Mesendoderm (in vitro differentiated cells): Measurements from ENCODE around the gene GMEB2.
"Not testable (repeated sequence)": the region's sequence is repeated elsewhere in the genome, so short reads cannot be mapped to it uniquely, and the experiment has no call there.

Experiments
- DNase-seq: peaks from one replicate; pipeline ENCODE4 v3.0.0; 2013
- H2AK5ac ChIP-seq: 2 replicates; pipeline ENCODE4 v1.6.1; 2013; ENCODE audit warnings: low read length, inconsistent platforms
- H2BK120ac ChIP-seq: 2 replicates; pipeline ENCODE4 v1.6.1; 2013; ENCODE audit warnings: low read depth, mild to moderate bottlenecking, low read length, moderate library complexity, mixed read lengths
- H2BK15ac ChIP-seq: replicated peaks from 2 replicates; pipeline ENCODE4 v1.6.1; 2013; ENCODE audit warnings: low read depth, mild to moderate bottlenecking, moderate library complexity
- H2BK5ac ChIP-seq: 2 replicates; pipeline ENCODE4 v1.6.1; 2013; ENCODE audit warnings: low read length, inconsistent platforms
- H3K18ac ChIP-seq: 2 replicates; pipeline ENCODE4 v1.6.1; 2013; ENCODE audit warnings: mild to moderate bottlenecking, low read length, mixed read lengths
- H3K23ac ChIP-seq: one replicate; pipeline ENCODE4 v1.6.1; 2013; ENCODE audit warnings: low read length
- H3K27ac ChIP-seq: 2 replicates; pipeline ENCODE4 v1.5.1; 2013; ENCODE audit warnings: low read depth, mild to moderate bottlenecking, inconsistent platforms, low read length, moderate library complexity
- H3K27me3 ChIP-seq: 2 replicates; pipeline ENCODE4 v1.6.1; 2013; ENCODE audit warnings: low read length, control low read depth, mild to moderate bottlenecking, inconsistent platforms; ENCODE audit not compliant: insufficient read depth, poor library complexity
- H3K36me3 ChIP-seq: 2 replicates; pipeline ENCODE4 v1.6.1; 2013; ENCODE audit warnings: low read length, inconsistent platforms; ENCODE audit not compliant: control insufficient read depth, insufficient read depth
- H3K4ac ChIP-seq: one replicate; pipeline ENCODE4 v1.6.1; 2013; ENCODE audit warnings: low read depth, mild to moderate bottlenecking, low read length, moderate library complexity
- H3K4me1 ChIP-seq: 2 replicates; pipeline ENCODE4 v1.6.1; 2013; ENCODE audit warnings: low read depth, low read length, inconsistent platforms; ENCODE audit not compliant: control insufficient read depth
- H3K4me2 ChIP-seq: 2 replicates; pipeline ENCODE4 v1.6.1; 2013; ENCODE audit warnings: low read length
- H3K4me3 ChIP-seq: 2 replicates; pipeline ENCODE4 v1.5.1; 2013; ENCODE audit warnings: mild to moderate bottlenecking, low read length
- H3K56ac ChIP-seq: one replicate; pipeline ENCODE4 v1.6.1; 2013; ENCODE audit warnings: low read length
- H3K79me1 ChIP-seq: 2 replicates; pipeline ENCODE4 v1.6.1; 2013; ENCODE audit warnings: low read length, inconsistent platforms
- H3K79me2 ChIP-seq: 2 replicates; pipeline ENCODE4 v1.6.1; 2013; ENCODE audit warnings: mild to moderate bottlenecking, low read length; ENCODE audit not compliant: control insufficient read depth, insufficient read depth
- H3K9ac ChIP-seq: 2 replicates; pipeline ENCODE4 v1.6.1; 2013; ENCODE audit warnings: low read length, inconsistent platforms
- H4K5ac ChIP-seq: one replicate; pipeline ENCODE4 v1.6.1; 2013; ENCODE audit warnings: low read length
- H4K8ac ChIP-seq: one replicate; pipeline ENCODE4 v1.6.1; 2013; ENCODE audit warnings: low read depth, mild to moderate bottlenecking, control low read depth, low read length, moderate library complexity
- WGBS: extraction: QIAGEN DNeasy Blood & Tissue Kit; methylation state at CpG from one replicate; pipeline ENCODE4 v1.1.7; 2013; ENCODE audit warnings: low lambda C conversion rate, missing lambda C conversion rate; ENCODE audit not compliant: insufficient coverage; ENCODE audit errors: extremely low coverage; 5-methylcytosine and 5-hydroxymethylcytosine counted together

The GMEB2 gene

DNA sequence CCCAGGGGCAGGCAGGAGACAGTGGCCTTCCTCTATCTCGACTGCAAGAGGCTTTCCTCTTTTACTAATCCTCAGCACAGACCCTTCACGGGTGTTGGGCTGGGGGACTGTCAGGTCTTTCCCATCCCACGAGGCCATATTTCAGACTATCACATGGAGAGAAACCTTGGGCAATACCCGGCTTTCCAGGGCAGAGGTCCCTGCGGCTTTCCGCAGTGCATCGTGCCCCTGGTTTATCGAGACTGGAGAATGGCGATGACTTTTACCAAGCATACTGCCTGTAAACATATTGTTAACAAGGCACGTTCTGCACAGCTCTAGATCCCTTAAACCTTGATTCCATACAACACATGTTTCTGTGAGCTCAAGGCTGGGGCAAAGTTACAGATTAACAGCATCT is 33.3 kb upstream of the GMEB2 start:
- H3K79me1 ChIP-seq, H3K9ac ChIP-seq, H3K79me2 ChIP-seq, H2BK120ac ChIP-seq, H3K4me1 ChIP-seq, H4K8ac ChIP-seq, H2AK5ac ChIP-seq, H2BK15ac ChIP-seq, H3K36me3 ChIP-seq, H3K27me3 ChIP-seq, DNase-seq, H3K27ac ChIP-seq, H3K4ac ChIP-seq, H4K5ac ChIP-seq, H3K4me3 ChIP-seq, H3K18ac ChIP-seq, H3K23ac ChIP-seq, H3K56ac ChIP-seq, H2BK5ac ChIP-seq, H3K4me2 ChIP-seq: not testable (repeated sequence)
- WGBS: no CpG with 5 or more reads among the region's 10 CpGs

DNA sequence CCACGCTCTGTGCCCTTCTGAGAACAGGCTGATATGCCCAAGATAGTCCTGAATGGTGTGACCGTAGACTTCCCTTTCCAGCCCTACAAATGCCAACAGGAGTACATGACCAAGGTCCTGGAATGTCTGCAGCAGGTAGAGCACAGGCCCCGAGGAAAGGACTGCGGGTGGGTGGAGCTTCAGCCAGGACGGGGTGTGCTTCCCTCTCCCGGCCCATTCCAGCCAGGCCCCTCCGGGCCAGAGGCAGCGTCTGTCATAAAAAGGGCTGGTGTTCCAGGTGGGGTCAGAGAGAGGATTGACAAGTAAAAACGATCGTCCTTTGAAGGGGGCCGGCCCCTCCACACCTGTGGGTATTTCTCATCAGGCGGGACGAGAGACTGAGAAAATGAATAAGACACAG is 32.5 kb upstream of the GMEB2 start:
- H3K27ac ChIP-seq: no peak overlapping the region
- H4K5ac ChIP-seq: no peak overlapping the region
- peak overlapping the region; percentile 88 for H3K9ac ChIP-seq
- peak; percentile 37 for DNase-seq
- peaks cover 7% of the 10 kb centered on the region for H3K79me1 ChIP-seq
- H2BK120ac ChIP-seq: no peak overlapping the region
- H2BK5ac ChIP-seq: no peak overlapping the region
- peaks cover 2% of the 10 kb centered on the region for H3K36me3 ChIP-seq
- H3K56ac ChIP-seq: peak overlapping the region; percentile 97
- no peaks in the 10 kb centered on the region for H3K79me2 ChIP-seq
- no peak overlapping the region for H4K8ac ChIP-seq
- H3K4me3 ChIP-seq: no peak overlapping the region
- WGBS: no CpG with 5 or more reads among the region's 13 CpGs
- no peak overlapping the region for H2BK15ac ChIP-seq
- no peak overlapping the region for H3K18ac ChIP-seq
- H2AK5ac ChIP-seq: no peak overlapping the region
- H3K4me2 ChIP-seq: peak overlapping the region; percentile 93
- no peak overlapping the region for H3K23ac ChIP-seq
- H3K4me1 ChIP-seq: peaks cover 2% of the 10 kb centered on the region
- no peaks in the 10 kb centered on the region for H3K27me3 ChIP-seq
- H3K4ac ChIP-seq: no peak overlapping the region

DNA sequence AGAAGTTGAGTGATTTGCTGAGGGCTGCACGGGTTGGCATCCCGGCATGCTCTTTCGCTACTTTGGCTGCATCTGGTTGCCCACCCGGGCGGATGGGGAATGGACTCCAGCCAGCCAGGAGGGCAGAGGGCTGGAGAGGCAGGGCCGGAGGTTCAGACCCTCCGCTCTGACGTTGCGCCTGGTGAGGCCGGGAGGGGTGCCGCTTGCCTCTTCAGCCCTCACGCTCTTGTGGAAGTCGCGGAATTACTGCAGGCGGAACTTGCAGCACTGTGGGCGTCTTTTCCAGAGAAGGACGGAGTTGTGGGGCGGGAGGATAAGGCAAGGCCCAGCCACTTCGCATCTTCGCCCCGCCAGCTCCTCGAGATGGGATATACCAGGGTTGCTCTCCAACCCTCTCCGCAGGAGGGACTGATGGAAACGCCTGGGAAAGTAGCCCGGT is 31.9 kb upstream of the GMEB2 start:
- H3K9ac ChIP-seq: peak overlapping the region; percentile 88
- H3K27me3 ChIP-seq: no peaks in the 10 kb centered on the region
- H3K18ac ChIP-seq: no peak overlapping the region
- no peak overlapping the region for H3K27ac ChIP-seq
- peak overlapping the region; percentile 97 for H3K56ac ChIP-seq
- no peak overlapping the region for H2BK15ac ChIP-seq
- H4K5ac ChIP-seq: no peak overlapping the region
- no peak overlapping the region for H4K8ac ChIP-seq
- H3K4ac ChIP-seq: no peak overlapping the region
- H3K36me3 ChIP-seq: peaks cover 2% of the 10 kb centered on the region
- no peak overlapping the region for H3K23ac ChIP-seq
- H3K79me1 ChIP-seq: peaks cover 7% of the 10 kb centered on the region
- DNase-seq: no peak
- no peak overlapping the region for H2BK120ac ChIP-seq
- H3K4me2 ChIP-seq: peak overlapping the region; percentile 93
- no CpG with 5 or more reads among the region's 25 CpGs for WGBS
- peaks cover 5% of the 10 kb centered on the region for H3K4me1 ChIP-seq
- no peak overlapping the region for H2AK5ac ChIP-seq
- no peak overlapping the region for H2BK5ac ChIP-seq
- no peaks in the 10 kb centered on the region for H3K79me2 ChIP-seq
- peak overlapping the region; percentile 98 for H3K4me3 ChIP-seq

DNA sequence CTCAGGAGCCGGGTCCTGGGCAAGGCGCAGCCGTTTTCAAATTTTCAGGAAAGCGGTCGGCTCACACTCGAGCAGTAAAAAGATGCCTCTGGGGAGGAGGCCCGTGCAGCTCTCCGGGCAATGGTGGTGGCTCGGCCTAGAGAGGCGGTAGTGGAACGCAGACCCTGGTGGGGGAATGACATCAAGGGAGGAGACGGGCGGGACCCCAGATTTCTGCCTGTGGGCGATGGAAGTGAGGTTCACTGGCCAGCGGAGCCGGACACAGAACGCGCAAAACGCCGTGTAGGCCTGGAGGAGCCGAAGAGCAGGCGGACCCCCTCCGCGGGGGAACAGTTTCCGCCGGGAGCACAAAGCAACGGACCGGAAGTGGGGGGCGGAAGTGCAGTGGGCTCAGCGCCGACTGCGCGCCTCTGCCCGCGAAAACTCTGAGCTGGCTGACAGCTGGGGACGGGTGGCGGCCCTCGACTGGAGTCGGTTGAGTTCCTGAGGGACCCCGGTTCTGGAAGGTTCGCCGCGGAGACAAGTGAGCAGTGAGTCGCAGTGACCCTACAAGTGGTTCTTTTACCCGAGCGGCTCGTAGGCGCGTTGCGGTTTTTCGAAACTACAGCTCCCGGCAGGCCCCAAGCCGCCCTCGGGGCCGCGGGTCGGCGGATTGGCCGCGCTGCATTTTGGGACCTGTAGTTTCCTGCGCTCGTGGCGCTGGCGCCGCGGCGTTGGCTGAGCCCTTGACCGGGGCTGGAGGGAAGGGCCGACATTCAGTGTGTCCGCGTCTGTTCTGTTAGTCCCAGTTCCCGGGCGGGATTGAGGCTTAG is 31.2 kb upstream of the GMEB2 start, which contains the start of gene RTEL1:
Gene RTEL1 (plus strand): TSS at position 376 of the 812 bp plus-strand sequence. CDS start 1,091 bp downstream, outside the sequence.
- H3K4ac ChIP-seq: no peak within 1 kb of the TSS
- peak within 1 kb of the TSS; percentile 88 for H3K9ac ChIP-seq
- H2BK5ac ChIP-seq: no peak within 1 kb of the TSS
- no peak within 1 kb of the TSS for H3K23ac ChIP-seq
- H3K4me3 ChIP-seq: peak within 1 kb of the TSS; percentile 98
- peak within 1 kb of the TSS; percentile 97 for H3K56ac ChIP-seq
- WGBS: no CpG with 5 or more reads among the region's 73 CpGs
- peak; percentile 95 for DNase-seq
- H3K79me1 ChIP-seq: peaks cover 7% of the 10 kb centered on the region
- H3K36me3 ChIP-seq: peaks cover 2% of the 10 kb centered on the region
- no peak within 1 kb of the TSS for H2BK15ac ChIP-seq
- H3K79me2 ChIP-seq: no peaks in the 10 kb centered on the region
- H3K4me1 ChIP-seq: peaks cover 5% of the 10 kb centered on the region
- no peak within 1 kb of the TSS for H3K27ac ChIP-seq
- peak within 1 kb of the TSS; percentile 47 for H4K5ac ChIP-seq
- H3K27me3 ChIP-seq: no peaks in the 10 kb centered on the region
- H2BK120ac ChIP-seq: no peak within 1 kb of the TSS
- H3K18ac ChIP-seq: no peak within 1 kb of the TSS
- no peak within 1 kb of the TSS for H4K8ac ChIP-seq
- H3K4me2 ChIP-seq: peak within 1 kb of the TSS; percentile 93
- H2AK5ac ChIP-seq: no peak within 1 kb of the TSS

DNA sequence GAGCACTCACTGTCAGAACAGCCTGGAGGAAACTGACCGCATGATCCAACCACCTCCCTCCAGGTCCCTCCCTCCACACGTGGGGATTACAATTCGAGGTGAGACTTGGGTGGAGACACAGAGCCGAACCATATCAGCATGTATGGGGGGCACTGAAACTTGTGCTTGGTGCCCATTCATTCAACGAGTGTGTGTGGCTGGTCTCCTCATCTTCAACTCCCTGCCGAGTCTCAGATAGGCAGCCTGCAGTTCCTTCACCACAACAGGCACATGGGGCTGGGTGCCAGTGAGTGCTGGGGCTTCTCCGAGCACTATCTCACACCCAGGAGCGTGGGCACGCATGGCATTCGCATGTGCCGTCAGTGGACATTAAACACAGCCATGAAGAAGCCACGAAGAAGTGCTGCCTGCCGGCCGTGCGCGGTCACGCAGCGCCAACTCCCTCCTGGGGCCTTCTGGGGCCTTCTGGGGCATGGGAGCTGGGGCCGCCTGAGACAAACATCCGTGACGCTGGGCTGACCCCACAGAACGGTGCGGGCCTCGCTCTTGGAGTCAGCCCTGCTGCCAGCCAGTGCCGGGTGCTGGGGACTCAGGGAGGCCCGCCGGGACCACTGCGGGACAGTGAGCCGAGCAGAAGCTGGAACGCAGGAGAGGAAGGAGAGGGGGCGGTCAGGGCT is 30.5 kb upstream of the GMEB2 start:
- no peak overlapping the region for H3K4me3 ChIP-seq
- H2BK120ac ChIP-seq: no peak overlapping the region
- H3K18ac ChIP-seq: no peak overlapping the region
- peak overlapping the region; percentile 78 for H3K56ac ChIP-seq
- H3K79me1 ChIP-seq: peaks cover 7% of the 10 kb centered on the region
- H3K27me3 ChIP-seq: no peaks in the 10 kb centered on the region
- H4K8ac ChIP-seq: no peak overlapping the region
- peaks cover 2% of the 10 kb centered on the region for H3K36me3 ChIP-seq
- DNase-seq: no peak
- no peak overlapping the region for H3K4me2 ChIP-seq
- H3K23ac ChIP-seq: no peak overlapping the region
- H3K9ac ChIP-seq: peak overlapping the region; percentile 88
- peaks cover 5% of the 10 kb centered on the region for H3K4me1 ChIP-seq
- H2BK15ac ChIP-seq: no peak overlapping the region
- no peak overlapping the region for H3K4ac ChIP-seq
- H4K5ac ChIP-seq: peak overlapping the region; percentile 47
- no CpG with 5 or more reads among the region's 31 CpGs for WGBS
- H2BK5ac ChIP-seq: no peak overlapping the region
- no peak overlapping the region for H3K27ac ChIP-seq
- H2AK5ac ChIP-seq: no peak overlapping the region
- no peaks in the 10 kb centered on the region for H3K79me2 ChIP-seq
